ENCODE measurements around the gene CACHD1. TPM values are rescaled to one million over a fixed set of nuclear protein-coding genes. Genes with fewer than 3 reads are reported as not detected.

The CACHD1 gene
- total RNA-seq, 1 donor from 2014 or later, result 4.9 TPM

- ATAC-seq (no peak), DNase-seq (ENCODE audit: missing footprints) (no peak)
- intact Hi-C loops (cut with DNase I), result no loop called here
These were observed 97.7 kb downstream of the CACHD1 start for GRCh38 chr1:64567426-64568170.

- no peak for ATAC-seq
- intact Hi-C loops (cut with DNase I), result no loop called here
- DNase-seq (ENCODE audit: missing footprints), result no peak
These were observed 98.2 kb downstream of the CACHD1 start for GRCh38 chr1:64568171-64568450.

GRCh38 chr1:64569411-64569810 is 99.5 kb downstream of the CACHD1 start:
- intact Hi-C loops (cut with DNase I), result no loop called here
- no peak for ATAC-seq
- DNase-seq (ENCODE audit: missing footprints), result no peak

- no peak for ATAC-seq
These were observed 100.4 kb downstream of the CACHD1 start for GRCh38 chr1:64570267-64570855.

GRCh38 chr1:64572222-64572900 is 102.4 kb downstream of the CACHD1 start:
- ATAC-seq, result no peak
- no peak for DNase-seq (ENCODE audit: missing footprints)
- intact Hi-C loops (cut with DNase I), result no loop called here

More at GRCh38 chr1:64570267-64570855, 100.4 kb downstream of the CACHD1 start:
- no peak for DNase-seq (ENCODE audit: missing footprints)
- intact Hi-C loops (cut with DNase I), result no loop called here

GRCh38 chr1:64574301-64574700 is 104.4 kb downstream of the CACHD1 start:
- no peak for ATAC-seq
- no peak for DNase-seq (ENCODE audit: missing footprints)
- intact Hi-C loops (cut with DNase I), result no loop called here

GRCh38 chr1:64575881-64576676 is 106.2 kb downstream of the CACHD1 start:
- no peak for ATAC-seq
- DNase-seq (ENCODE audit: missing footprints), result no peak
- intact Hi-C loops (cut with DNase I), result no loop called here

- peak; percentile 63 for DNase-seq (ENCODE audit: missing footprints)
- intact Hi-C loops (cut with DNase I), result no loop called here
- ATAC-seq, result peak; percentile 70
These were observed 108.5 kb downstream of the CACHD1 start for GRCh38 chr1:64578270-64578973.

GRCh38 chr1:64579767-64580166 is 109.8 kb downstream of the CACHD1 start:
- intact Hi-C loops (cut with DNase I), result no loop called here

GRCh38 chr1:64581135-64581842 is 111.4 kb downstream of the CACHD1 start:
- ATAC-seq (no peak), DNase-seq (ENCODE audit: missing footprints) (no peak)
- intact Hi-C loops (cut with DNase I), result no loop called here

More at GRCh38 chr1:64579767-64580166, 109.8 kb downstream of the CACHD1 start:
- DNase-seq (ENCODE audit: missing footprints) (no peak), ATAC-seq (no peak)

GRCh38 chr1:64581843-64582185 is 111.9 kb downstream of the CACHD1 start:
- intact Hi-C loops (cut with DNase I), result no loop called here

GRCh38 chr1:64584479-64584878 is 114.5 kb downstream of the CACHD1 start:
- ATAC-seq (no peak), DNase-seq (ENCODE audit: missing footprints) (no peak)
- intact Hi-C loops (cut with DNase I), result no loop called here

More at GRCh38 chr1:64581843-64582185, 111.9 kb downstream of the CACHD1 start:
- ATAC-seq (peak; percentile 51), DNase-seq (ENCODE audit: missing footprints) (no peak)

- ATAC-seq, result no peak
- DNase-seq (ENCODE audit: missing footprints), result no peak
- intact Hi-C loops (cut with DNase I), result no loop called here
These were observed 118.9 kb downstream of the CACHD1 start for GRCh38 chr1:64588876-64589275.

GRCh38 chr1:64590316-64590715 is 120.4 kb downstream of the CACHD1 start:
- DNase-seq (ENCODE audit: missing footprints), result no peak
- intact Hi-C loops (cut with DNase I), result no loop called here
- ATAC-seq, result no peak

- intact Hi-C loops (cut with DNase I), result no loop called here
- no peak for DNase-seq (ENCODE audit: missing footprints)
- no peak for ATAC-seq
These were observed 124.5 kb downstream of the CACHD1 start for GRCh38 chr1:64594446-64594845.

- no peak for DNase-seq (ENCODE audit: missing footprints)
- ATAC-seq, result no peak
- intact Hi-C loops (cut with DNase I), result no loop called here
These were observed 126.1 kb downstream of the CACHD1 start for GRCh38 chr1:64595871-64596515.

GRCh38 chr1:64597113-64597512 is 127.2 kb downstream of the CACHD1 start:
- intact Hi-C loops (cut with DNase I), result no loop called here
- ATAC-seq, result no peak
- no peak for DNase-seq (ENCODE audit: missing footprints)

- DNase-seq (ENCODE audit: missing footprints), result no peak
- intact Hi-C loops (cut with DNase I), result no loop called here
- ATAC-seq, result no peak
These were observed 128.2 kb downstream of the CACHD1 start for GRCh38 chr1:64598100-64598571.

Data from Right ventricle myocardium inferior (tissue), 1 donor.